ENCODE results near the gene ALMS1.

- TF ChIP-seq POLR2A (IDR thresholded peaks at IDR 0.05): no peak
- no peak for TF ChIP-seq CTCF (IDR thresholded peaks at IDR 0.05)
These were observed 208.6 kb downstream of the ALMS1 start for GRCh38 chr2:73594251-73594650.
